ENCODE measurements around the gene TMEM106B.
A peak's percentile ranks its signal among the peaks of the same experiment; 100 is the strongest.
"Not testable (repeated sequence)": the region's sequence is repeated elsewhere in the genome, so short reads cannot be mapped to it uniquely, and the experiment has no call there.

TMEM106B gene

DNA sequence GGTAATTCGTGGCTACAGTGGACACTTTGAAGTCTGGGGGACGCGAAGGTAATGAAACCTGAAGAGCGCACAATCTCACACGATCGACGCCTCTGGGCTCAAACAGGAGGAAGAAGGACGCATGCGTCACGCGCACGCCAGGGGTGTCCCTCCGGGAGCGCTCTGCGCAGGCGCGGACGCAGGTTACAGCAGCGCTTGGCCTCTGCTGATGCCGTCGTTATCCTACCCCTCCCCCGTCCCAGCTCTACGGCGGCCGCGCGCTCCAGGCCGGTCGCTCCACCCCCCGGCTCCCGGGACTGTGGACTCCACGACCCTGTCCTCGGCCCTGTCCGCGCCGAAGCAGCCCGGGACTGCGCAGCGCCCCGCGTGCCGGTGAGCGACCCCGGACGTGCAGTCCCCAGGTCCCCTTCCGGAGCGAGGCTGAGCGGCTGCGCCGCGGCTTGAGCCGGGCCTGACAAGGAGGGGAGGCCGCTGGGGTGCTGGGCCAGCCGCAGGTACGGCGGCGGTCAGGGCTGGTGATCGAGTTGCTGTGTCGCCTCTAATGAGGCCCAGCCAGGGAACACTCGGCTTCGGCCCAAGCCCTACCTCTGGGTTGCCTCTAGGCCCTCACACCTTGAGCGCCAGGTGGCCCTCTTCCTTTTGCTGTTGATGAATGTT lies at the start of gene TMEM106B:
Gene TMEM106B, plus strand, starts transcription at position 241 of the 657 bp plus-strand sequence. CDS start 3,517 bp downstream, outside the sequence.
- peak; percentile 82 to 97 (median 94) for DNase-seq (ENCODE audit: low read depth in 2 of 3, low spot score in 1 of 3)

DNA sequence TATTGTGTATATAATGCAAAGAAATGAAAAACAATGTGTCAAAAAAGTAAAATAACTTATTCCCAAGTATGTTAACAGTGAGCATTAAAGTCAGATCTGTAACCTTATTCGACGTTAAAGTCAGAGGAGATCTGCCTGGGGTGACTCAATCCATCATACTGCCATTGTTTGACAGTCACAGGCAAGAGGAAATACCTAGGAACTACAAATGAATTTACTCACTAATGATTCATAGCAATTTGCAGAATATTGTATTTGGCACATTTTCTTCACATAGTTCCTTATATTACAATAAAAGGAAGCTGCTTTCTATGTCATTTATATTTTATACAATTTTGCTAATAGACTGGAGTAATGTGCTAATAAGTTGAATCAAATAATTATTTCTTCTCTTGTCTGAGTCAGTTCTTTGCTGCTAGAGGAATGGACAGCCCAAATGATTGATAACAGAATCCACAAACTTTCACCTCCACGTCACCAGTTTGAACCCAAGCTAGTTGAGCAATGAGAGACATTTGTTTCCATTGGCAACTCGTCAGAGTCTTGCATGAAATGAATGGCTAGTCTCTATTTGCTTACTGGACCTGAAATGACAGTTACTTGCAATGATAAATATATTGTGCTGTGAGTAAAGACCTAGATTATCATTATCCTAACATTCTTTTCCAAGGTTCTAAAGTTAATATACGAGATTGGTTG lies 48.5 kb upstream of the TMEM106B start:
- no peak for DNase-seq (ENCODE audit: low read depth in 2 of 3, low spot score in 1 of 3)

DNA sequence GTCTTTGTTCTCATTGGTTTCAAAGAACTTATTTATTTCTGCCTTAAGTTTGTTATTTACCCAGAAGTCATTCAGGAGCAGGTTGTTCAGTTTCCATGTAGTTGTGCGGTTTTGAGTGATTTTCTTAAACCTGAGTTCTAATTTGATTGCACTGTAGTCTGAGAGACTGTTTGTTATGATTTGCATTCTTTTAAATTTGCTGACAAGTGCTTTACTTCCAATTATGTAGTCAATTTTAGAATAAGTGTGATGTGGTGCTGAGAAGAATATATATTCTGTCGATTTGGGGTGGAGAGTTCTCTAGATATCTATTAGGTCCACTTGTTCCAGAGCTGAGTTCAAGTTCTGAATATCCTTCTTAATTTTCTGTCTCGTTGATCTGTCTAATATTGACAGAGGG lies 43.0 kb upstream of the TMEM106B start:
- DNase-seq (ENCODE audit: low read depth in 2 of 3, low spot score in 1 of 3), result not testable (repeated sequence)

DNA sequence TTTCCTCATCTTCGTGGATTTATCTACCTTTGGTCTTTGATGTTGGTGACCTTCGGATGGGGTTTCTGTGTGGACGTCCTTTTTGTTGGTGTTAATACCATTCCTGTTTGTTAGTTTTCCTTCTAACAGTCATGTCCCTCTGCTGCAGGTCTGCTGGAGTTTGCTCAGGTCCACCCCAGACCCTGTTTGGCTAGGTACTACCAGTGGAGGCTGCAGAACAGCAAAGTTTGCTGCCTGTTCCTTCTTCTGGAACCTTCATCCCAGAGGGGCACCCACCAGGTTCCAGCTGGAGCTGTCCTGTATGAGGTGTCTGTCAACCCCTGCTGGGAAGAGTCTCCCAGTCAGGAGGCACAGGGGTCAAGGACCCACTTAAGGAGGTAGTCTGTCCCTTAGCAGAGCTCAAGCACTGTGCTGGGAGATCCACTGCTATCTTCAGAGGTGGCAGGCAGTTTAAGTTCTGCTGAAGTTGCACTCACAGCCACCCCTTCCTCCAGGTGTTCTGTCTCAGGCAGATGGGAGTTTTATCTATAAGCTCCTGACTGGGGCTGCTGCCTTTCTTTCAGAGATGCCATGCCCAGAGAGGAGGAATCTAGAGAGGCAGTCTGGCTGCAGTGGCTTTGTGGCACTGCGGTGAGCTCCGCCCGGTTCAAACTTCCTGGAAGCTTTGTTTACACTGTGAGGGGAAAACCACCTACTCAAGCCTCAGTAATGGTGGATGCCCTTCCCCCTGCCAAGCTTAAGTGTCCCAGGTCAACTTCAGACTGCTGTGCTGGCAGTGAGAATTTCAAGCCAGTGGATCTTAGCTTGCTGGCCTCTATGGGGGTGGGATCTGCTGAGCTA lies 40.9 kb upstream of the TMEM106B start:
- DNase-seq (ENCODE audit: low read depth in 2 of 3, low spot score in 1 of 3), result peak; percentile 5 to 15 (median 9)

DNA sequence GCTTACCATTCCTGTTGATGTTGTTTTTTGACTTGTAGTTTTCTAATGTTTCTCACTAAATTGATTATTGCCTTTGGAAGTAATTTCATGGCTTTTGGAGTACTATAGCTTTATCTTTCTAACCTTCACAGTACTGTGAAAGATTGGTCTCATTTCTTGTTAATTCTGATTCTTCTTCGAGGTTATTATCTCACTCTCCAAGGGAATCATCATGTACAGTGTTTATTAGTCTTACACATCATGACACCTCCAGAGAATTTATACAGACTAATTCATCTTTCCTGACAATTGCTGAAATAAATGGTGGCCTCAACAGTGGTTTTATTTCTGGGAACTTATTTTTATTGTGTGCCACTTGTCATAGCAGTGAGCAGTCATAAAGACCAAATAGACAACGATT lies 37.4 kb upstream of the TMEM106B start:
- no peak for DNase-seq (ENCODE audit: low read depth in 2 of 3, low spot score in 1 of 3)

DNA sequence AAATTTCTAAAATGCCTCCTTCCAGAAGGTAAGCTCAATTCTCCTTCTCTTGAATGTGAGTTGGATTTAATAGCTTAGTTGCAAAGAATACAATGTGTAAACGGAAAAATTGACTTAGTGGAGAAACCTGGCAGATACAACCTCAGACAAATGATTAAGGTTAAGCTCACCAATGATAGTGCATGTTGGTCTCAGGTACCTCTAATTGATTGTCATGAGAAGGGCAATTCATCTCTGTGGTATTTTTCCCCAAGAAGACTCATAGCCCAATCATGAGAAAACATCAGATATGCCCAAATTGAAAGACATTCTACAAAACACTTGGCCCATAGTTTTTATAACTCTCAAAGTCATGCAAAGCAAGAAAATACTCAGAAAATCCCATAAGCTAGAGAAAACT lies 36.2 kb upstream of the TMEM106B start:
- DNase-seq (ENCODE audit: low read depth in 2 of 3, low spot score in 1 of 3), result no peak

DNA sequence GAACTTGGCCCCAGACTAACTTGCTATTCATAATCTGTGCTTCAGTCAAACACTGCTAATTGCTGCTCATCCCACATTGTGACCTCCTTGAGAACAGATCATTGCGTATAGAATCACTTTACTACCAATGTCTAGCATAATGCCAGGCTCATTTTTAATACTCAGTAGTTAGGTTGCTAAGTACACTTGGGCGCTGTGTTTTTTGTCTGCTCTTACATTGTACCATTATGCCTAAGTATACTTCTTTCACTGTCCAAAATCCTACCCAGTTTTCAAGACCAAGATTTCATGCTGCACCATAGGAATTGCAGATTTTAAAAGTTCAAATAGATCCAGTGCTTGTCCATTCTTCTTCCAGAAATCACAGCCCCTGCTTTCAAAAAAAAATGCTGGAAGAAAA lies 32.8 kb upstream of the TMEM106B start:
- no peak for DNase-seq (ENCODE audit: low read depth in 2 of 3, low spot score in 1 of 3)

DNA sequence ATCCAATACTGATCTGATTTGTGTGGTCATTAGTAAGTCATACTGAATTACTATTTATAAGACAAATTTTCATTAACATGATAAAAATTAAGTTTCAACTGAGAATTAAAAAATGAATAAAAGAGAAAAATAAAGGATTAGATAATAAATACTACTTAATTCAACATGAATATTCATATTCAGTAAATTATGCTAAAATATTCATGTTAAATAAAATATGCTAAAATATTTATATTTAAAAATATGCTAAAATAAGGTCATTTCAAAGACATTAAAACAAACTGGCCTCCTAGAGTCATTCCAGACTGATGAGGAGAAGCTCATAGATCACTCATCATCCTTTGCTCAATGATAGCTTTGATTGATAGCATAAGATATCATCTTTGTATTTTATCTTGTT lies 16.7 kb upstream of the TMEM106B start:
- DNase-seq (ENCODE audit: low read depth in 2 of 3, low spot score in 1 of 3), result no peak

DNA sequence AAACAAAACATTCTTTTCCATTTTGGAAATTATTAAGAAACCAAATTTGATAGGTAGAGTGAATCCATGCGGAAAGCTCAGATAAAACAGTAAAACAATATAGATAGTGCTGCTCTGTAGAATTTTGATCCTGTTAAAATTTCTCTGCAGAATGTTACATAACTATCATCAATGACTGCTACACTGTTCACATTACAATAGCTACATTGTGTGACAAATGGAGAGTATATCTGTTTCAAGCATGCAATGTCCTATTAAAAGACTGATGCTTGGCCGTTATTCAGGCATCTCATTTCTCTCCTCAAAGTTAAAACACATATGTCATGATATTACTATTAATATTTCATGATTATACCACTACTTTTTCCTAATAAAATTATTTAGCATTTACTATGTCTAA lies 14.7 kb upstream of the TMEM106B start:
- no peak for DNase-seq (ENCODE audit: low read depth in 2 of 3, low spot score in 1 of 3)

DNA sequence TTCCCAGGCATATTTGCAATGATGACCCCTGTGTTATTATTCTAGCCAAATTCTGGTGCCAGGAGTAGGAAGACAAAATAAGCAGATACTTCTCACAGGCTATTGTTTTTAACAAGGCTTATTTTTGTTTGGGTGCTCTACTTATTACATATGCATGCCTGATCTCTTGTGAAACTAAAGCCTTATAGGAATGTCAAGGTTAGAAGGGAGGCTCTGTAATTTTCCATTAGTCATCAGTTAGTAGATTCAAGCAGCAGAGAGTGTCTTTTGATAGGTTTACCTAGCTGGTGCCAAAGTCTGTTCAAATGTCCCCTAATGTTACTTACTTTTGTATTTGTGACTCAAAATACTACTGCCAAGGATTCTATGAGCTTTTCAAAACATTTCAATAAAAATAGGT lies 11.7 kb upstream of the TMEM106B start:
- no peak for DNase-seq (ENCODE audit: low read depth in 2 of 3, low spot score in 1 of 3)

DNA sequence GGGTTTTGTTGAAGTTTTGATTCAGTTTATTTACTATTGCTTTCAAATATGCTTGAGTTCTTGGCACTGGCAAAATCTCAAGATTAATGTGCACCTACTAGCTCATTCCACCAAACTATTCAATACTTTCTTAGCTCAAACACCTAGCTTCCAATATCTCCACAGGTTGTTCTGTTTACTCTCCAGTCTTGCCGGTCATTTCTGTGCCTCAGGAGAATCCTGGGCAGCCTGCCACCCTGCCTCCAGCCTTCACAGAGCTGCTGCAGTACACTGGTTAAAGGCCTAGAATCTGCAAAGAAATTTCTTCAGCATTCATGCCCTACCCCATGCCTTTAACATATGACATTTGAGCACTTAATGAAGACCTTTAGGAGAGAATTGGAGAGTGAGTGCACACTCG lies 4.0 kb upstream of the TMEM106B start:
- DNase-seq (ENCODE audit: low read depth in 2 of 3, low spot score in 1 of 3), result no peak

DNA sequence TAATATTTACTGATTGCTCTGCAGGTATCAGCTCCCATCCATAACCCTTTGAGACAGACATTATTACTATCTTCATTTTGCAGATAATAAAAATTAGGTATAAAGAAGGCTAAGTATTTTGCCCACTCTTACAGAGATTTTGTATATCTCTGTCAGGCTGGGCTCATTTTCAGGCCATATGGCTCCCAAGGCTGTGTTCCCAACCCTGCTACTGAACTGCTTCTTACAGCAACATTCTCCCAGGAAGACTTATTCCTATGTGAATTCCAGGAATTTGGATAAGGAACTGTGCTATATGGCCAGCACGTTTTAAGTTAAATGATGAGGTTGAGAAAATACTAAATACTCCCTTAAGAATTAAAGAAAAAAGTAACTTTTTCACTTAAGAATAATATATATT lies 1.9 kb upstream of the TMEM106B start:
- DNase-seq (ENCODE audit: low read depth in 2 of 3, low spot score in 1 of 3), result no peak

DNA sequence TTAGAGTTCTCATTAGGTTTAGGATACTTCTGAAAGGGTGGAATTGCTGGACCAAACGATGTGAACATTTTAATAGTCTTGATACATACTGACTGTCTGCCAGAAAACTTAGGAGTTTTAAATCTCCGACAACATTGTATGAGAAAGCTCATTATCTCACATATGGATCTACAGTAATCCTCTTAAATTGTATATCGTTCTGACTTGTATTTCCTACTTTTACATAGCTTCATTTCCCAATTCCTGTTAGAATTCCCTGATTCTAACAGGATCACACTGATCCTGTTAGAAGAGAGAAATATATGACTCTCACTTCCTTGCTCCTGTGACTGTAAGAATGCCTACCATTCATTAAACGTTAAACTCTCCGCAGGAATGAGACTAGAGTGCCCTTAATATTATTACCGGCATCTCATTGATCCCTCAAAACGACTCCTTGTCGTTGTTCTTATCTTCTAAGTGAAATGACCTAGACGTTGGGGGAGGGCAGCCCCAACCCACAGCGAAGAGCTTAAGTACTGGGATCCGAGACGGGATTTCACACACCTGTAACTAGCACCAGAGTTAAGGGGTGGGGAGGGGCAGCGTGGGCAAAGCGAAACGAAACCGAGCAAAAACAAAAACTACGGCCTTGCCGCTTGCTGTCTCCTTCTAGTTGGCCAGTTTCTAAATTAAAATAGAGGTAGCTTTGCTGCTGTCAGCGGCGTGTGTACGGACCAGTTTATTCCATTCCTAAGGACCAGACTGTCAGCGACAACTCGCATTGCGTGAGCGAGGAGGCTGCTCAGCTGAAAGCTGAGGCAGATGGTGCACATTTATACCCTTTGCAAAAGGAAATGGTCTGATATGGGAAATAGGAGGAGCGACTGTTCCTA lies 678 bp upstream of the TMEM106B start:
- DNase-seq (ENCODE audit: low read depth in 2 of 3, low spot score in 1 of 3), result no peak

DNA sequence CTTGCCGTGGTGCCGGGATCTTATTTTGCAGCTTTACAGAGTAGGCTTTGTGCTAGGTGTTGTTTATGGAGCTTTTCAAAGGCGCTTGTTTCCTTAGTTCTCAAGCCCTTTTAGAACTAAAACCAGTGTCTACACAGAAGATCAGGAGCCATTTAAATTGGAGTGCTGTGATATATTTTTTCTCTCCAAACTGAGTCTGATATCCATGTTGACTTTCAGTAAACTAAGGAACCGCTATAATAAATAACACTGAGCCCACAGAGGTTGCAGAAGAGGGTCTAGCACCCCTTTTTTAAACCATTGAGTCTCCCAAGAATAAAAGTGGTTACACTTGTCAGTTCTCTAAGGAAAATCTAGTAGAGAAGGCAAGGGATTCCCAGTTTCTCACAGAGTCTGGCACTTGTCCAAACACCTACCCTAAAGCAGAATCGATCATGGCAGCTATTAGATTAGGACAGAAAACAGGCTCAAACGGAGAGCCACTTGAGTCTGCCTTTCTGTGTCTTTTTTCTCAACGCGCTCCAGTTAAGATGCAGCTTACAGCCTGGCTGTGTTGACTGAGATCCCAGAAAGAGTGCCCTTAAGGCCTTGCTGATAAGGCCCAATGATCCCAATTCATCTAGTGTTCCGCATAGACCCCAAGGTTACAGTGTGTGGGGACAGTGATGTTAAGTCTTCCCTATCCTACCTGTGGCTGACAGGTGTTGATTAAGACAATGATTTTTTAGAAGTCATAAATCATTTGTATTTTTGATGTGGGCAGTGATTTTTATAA lies 804 bp downstream of the TMEM106B start:
- no peak for DNase-seq (ENCODE audit: low read depth in 2 of 3, low spot score in 1 of 3)

DNA sequence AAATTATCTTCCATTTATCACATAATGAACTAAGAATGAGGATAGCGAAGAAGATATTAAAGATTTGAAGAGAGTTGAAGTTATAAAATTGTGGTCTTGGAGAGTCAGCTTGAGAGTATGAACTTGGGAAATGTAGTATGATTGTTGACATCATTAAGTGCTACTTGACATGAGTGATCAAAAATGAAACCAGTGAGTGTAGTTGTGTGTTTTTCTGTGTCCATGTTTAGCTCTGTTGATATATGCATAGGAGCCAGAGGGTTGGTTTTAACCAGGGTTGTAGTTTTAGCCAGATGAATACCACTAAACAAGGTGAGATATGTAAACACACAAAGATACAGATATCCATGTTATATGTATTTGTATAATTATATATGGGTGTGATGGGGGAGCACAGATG lies 6.2 kb downstream of the TMEM106B start:
- no peak for DNase-seq (ENCODE audit: low read depth in 2 of 3, low spot score in 1 of 3)

DNA sequence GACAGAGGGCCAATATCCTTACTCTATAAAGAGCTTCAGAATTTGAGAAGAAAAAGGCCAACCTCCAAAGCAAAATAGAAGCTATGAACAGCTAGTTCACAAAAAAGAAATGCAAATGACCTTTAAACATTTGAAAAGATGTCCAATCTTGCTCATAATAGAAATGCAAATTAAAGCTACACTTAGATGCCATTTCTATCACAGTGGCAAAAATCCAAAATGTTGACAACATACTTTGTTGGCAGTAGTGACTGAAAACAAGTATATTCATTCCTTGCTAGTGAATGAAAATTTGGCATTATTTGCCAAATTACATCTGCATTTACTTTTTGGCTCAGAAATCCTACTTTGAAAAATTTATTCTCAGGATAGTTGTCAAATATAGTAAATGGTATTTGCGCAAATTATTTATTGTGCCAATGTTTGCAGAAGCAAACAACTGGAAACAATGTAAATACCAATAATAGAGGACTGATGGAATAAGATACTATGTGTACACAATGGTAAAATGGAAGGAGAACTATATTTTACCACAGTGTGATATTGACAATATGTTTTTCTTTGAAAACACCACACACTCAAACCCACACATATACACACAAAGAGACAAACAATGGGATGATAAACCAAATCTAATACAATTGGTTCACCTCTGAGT lies 9.4 kb downstream of the TMEM106B start:
- DNase-seq (ENCODE audit: low read depth in 2 of 3, low spot score in 1 of 3), result no peak

DNA sequence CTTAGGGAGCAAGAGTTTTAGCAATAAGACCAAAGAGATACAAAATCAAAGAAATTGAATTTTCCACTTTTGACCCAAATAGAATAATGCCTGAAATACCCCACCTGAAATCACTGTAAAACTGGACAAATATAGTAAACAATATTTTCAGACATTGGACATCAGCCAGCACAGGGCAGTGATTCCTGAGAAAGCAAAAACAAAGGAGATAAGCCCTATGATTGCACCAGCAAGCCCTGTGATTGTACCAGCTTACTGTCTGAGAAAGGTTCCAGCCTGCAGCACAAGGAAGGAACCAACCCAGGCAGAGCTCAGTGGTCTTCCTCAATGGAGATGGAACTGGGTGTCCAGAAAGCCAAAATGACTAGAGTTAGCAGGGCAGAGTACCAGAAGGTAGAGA lies 10.3 kb downstream of the TMEM106B start:
- DNase-seq (ENCODE audit: low read depth in 2 of 3, low spot score in 1 of 3), result no peak

DNA sequence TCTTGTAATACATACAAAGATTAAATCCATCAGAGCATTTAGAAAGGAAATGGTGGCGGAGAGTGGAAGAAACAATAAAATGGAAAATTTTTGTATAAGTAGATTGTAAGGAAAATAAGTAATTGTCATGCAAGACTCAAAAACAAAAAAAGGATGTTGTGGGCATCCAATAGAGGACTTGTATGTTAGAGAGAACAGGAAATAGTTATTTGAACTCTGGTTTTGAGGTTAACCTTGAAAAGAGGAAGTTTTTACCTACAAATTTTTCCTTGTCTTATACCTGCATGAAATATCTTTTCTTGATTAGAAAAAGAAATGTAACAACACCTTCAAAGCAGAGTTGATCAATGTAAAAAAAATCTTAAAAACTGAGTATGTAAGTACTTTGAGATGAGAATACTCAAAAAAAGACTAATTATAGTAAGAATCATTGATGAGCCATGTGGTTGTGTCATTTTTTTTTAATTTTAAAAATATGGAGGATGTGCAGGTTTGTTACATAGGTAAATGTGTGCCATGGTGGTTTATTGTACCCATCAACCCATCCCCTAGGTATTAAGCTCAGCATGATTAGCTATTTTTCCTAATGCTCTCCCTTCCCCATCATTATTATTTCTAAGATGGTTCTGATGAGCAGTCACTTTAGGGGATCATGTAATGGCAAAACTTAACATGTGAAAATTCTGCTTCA lies 11.9 kb downstream of the TMEM106B start:
- no peak for DNase-seq (ENCODE audit: low read depth in 2 of 3, low spot score in 1 of 3)

DNA sequence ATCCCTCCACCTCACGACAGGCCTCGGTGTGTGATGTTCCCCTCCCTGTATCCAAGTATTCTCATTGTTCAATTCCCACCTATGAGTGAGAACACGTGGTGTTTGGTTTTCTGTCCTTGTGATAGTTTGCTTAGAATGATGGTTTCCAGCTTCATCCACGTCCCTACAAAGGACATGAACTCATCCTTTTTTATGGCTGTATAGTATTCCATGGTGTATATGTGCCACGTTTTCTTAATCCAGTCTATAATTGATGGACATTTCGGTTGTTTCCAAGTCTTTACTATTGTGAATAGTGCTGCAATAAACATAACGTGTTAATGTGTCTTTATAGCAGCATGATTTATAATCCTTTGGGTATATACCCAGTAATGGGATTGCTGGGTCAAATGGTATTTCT lies 13.9 kb downstream of the TMEM106B start:
- DNase-seq (ENCODE audit: low read depth in 2 of 3, low spot score in 1 of 3), result not testable (repeated sequence)
